SU-DHL-6 (cell line): ENCODE data around the gene LZIC.

Experiments
- CTCF ChIP-seq: fragments of 200-600 bp; sonication (generic); IDR thresholded peaks from one replicate; pipeline ENCODE4 v1.5.1; 2017; ENCODE audit warnings: antibody characterized with exemption, mild to moderate bottlenecking, low read length, moderate library complexity; ENCODE audit not compliant: insufficient read depth, poor library complexity, severe bottlenecking
- EZH2phosphoT487 ChIP-seq: fragments of 200-600 bp; sonication (generic), shearing (Covaris generic); conservative IDR thresholded peaks from 2 replicates; pipeline ENCODE4 v1.6.1; 2018; ENCODE audit warnings: mild to moderate bottlenecking, antibody characterized with exemption, low read length, moderate library complexity, mixed read lengths

GRCh38 chr1:9901148-9902059, 41.8 kb downstream of the LZIC start:
- TF ChIP-seq CTCF, result no peak
- no peak for TF ChIP-seq EZH2phosphoT487
